22Rv1 (cell line): Measurements from ENCODE around the gene PGM1.

Experiments used
- ZFX ChIP-seq: fragments of 450-650 bp; IDR thresholded peaks from 2 replicates; pipeline ENCODE4 v1.6.1; 2017; ENCODE audit warnings: antibody characterized with exemption, borderline replicate concordance
- TF ChIP-seq, protein P1 (sequence below): fragments of 450-650 bp; IDR thresholded peaks from 2 replicates; pipeline ENCODE4 v1.5.1; 2017; ENCODE audit warnings: mild to moderate bottlenecking

DNA sequence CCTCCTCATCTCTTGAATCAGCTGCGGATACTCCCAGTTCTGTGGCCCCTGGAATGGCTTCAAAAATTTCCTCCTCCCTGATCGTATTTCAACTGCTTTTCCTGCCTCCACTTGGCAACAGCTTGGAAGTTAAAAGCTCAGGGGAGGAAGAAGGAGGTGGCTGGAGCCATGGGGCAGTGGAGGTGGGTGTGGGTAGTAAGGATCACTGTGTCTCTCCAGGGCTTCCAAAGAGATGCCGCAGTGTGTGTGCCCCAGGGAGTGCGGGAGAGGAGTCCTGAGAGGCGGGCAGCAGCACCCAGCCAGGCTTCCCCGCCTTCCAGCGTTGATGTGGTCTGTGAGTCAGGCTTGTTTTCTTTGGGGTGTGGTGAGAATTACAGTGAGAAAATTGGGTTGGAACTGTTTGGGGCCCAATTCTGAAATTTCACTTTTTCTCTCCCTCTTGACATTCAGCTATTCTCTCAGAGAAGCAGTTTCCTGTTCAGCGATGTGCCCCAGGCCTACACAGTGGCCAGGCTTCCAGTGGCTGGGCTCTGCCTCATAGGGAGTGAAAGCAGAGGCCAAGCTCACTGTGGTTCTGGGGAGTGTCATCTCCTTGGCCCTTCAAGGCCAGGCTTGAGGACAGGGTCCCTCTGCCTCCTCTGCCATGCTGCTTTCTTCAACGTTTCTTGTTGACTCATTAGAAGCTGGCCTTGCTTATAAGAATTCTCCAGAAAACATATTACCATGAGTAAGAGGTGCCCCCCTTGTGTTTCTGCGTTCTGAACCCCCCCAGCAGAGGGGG lies 69.0 kb downstream of the PGM1 start:
- TF ChIP-seq, protein P1, sequence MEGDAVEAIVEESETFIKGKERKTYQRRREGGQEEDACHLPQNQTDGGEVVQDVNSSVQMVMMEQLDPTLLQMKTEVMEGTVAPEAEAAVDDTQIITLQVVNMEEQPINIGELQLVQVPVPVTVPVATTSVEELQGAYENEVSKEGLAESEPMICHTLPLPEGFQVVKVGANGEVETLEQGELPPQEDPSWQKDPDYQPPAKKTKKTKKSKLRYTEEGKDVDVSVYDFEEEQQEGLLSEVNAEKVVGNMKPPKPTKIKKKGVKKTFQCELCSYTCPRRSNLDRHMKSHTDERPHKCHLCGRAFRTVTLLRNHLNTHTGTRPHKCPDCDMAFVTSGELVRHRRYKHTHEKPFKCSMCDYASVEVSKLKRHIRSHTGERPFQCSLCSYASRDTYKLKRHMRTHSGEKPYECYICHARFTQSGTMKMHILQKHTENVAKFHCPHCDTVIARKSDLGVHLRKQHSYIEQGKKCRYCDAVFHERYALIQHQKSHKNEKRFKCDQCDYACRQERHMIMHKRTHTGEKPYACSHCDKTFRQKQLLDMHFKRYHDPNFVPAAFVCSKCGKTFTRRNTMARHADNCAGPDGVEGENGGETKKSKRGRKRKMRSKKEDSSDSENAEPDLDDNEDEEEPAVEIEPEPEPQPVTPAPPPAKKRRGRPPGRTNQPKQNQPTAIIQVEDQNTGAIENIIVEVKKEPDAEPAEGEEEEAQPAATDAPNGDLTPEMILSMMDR = no peak
- TF ChIP-seq ZFX = no peak
